K562 (cell line): Measurements from ENCODE around the gene MYL12B. TPM values are rescaled to one million over a fixed set of nuclear protein-coding genes. Genes with fewer than 3 reads are reported as not detected.

Experiments used
- CHD1 ChIP-seq: fragments of 200-600 bp; sonication (generic); IDR thresholded peaks from one replicate; pipeline ENCODE4 v1.6.1; 2012; ENCODE audit warnings: mild to moderate bottlenecking, moderate library complexity, low read length, inconsistent platforms
- HDAC1 ChIP-seq, 2 experiments: fragments of 450-650 bp; IDR thresholded peaks; 2 replicates each; pipeline ENCODE4 v1.6.1; 2016 to 2017; ENCODE audit warnings: inconsistent platforms in 1 of 2, mild to moderate bottlenecking in 1 of 2, moderate library complexity in 1 of 2
- KAT2B ChIP-seq: IDR thresholded peaks from one replicate; pipeline ENCODE4 v1.6.1; 2012; ENCODE audit warnings: low read depth, mild to moderate bottlenecking, control low read depth, inconsistent platforms, low read length, moderate library complexity
- MEF2A ChIP-seq: IDR thresholded peaks from 2 replicates; pipeline ENCODE4 v1.6.1; 2011; ENCODE audit warnings: low read depth, mild to moderate bottlenecking, low read length, moderate library complexity; ENCODE audit not compliant: control insufficient read depth
- MTA2 ChIP-seq: fragments of 450-650 bp; IDR thresholded peaks from 2 replicates; pipeline ENCODE4 v1.6.1; 2016; ENCODE audit warnings: low read depth
- NR2C2 ChIP-seq, 2 experiments: fragments of 200-800 bp in 1 of 2; sonication (Bioruptor generic) in 1 of 2; sonication (generic) in 1 of 2; formaldehyde crosslinking in 1 of 2; IDR thresholded peaks; 2 replicates each; pipeline versions ENCODE4 v1.6.1 to v1.8.0; 2016 to 2022; ENCODE audit warnings: mild to moderate bottlenecking in 1 of 2, missing compliant biosample characterization in 1 of 2, missing genetic modification characterization in 1 of 2, missing genetic modification reagents in 1 of 2
- POLR2G ChIP-seq: fragments of 200-400 bp; formaldehyde crosslinking; IDR thresholded peaks from 2 replicates; pipeline ENCODE4 v1.6.1; 2017; ENCODE audit warnings: low read depth, mild to moderate bottlenecking, antibody characterized with exemption, low read length, moderate library complexity
- PRPF4 ChIP-seq: fragments of 200-400 bp; formaldehyde crosslinking; IDR thresholded peaks from one replicate; pipeline ENCODE4 v1.6.1; 2017; ENCODE audit warnings: low read length, low read depth, mild to moderate bottlenecking; ENCODE audit not compliant: insufficient read depth, poor library complexity, severe bottlenecking
- RBM22 ChIP-seq: fragments of 200-400 bp; formaldehyde crosslinking; IDR thresholded peaks from 2 replicates; pipeline ENCODE4 v1.6.1; 2018; ENCODE audit warnings: low read length, low read depth; ENCODE audit not compliant: poor library complexity, severe bottlenecking
- TAL1 ChIP-seq: fragments of 450-650 bp; IDR thresholded peaks from 2 replicates; pipeline ENCODE4 v1.6.1; 2016; ENCODE audit warnings: mild to moderate bottlenecking
- YBX1 ChIP-seq: fragments of 450-650 bp; IDR thresholded peaks from 2 replicates; pipeline ENCODE4 v1.7.1; 2016; ENCODE audit warnings: mild to moderate bottlenecking
- ZBTB49 ChIP-seq: sonication (generic); formaldehyde crosslinking; IDR thresholded peaks from 2 replicates; pipeline ENCODE4 v1.8.0; 2022; ENCODE audit warnings: missing genetic modification reagents, mild to moderate bottlenecking, borderline replicate concordance
- ZNF561 ChIP-seq: fragments of 450-650 bp; formaldehyde crosslinking; conservative IDR thresholded peaks from 2 replicates; pipeline ENCODE4 v1.4.0; 2020; ENCODE audit warnings: mild to moderate bottlenecking, moderate library complexity
- polyA plus RNA-seq, 8 experiments: library from polyadenylated mRNA; depleted of rRNA in 4 of 8; stranded (reverse) in 5 of 8; unstranded in 3 of 8; fragments of >200 nt; fragmentation: Nextera tagmentation in 2 of 8; fragmentation: Illumina TruSeq in 1 of 8; extraction: Ambion mirVana in 2 of 8; extraction: Trizol in 1 of 8; gene quantifications; 2 replicates each; pipeline versions ENCODE4 v1.2.1 to v1.2.3, GENCODE V29; 2011 to 2014; ENCODE audit warnings: inconsistent platforms in 1 of 8, missing spikeins in 1 of 8
- total RNA-seq, 7 experiments: library from RNA; depleted of rRNA in 6 of 7; stranded (reverse); fragments of >200 nt in 6 of 7; fragmentation: Illumina TruSeq in 2 of 7; extraction: Trizol in 2 of 7; gene quantifications; 2 replicates each; pipeline versions ENCODE4 v1.2.1 to v1.2.3, GENCODE V29; 2011 to 2021; ENCODE audit warnings: low replicate concordance in 1 of 7
- TF ChIP-seq, protein P1 (sequence below), 2 experiments: fragments of 450-650 bp; IDR thresholded peaks; 2 replicates each; pipeline ENCODE4 v1.6.1; 2016
- TF ChIP-seq, protein P2 (sequence below): fragments of 250-450 bp; sonication (Bioruptor Pico); IDR thresholded peaks from 2 replicates; pipeline ENCODE4 v1.4.0; 2020; ENCODE audit warnings: mild to moderate bottlenecking, moderate library complexity
- TF ChIP-seq, protein P3 (sequence below): sonication (generic); formaldehyde crosslinking; IDR thresholded peaks from 2 replicates; pipeline ENCODE4 v1.8.0; 2023; ENCODE audit warnings: mild to moderate bottlenecking, missing genetic modification reagents

Gene MYL12B
- total and polyA plus RNA-seq, 9 of the 15 experiments (the other 6 are each of a cell fraction or from before 2014, with no cell fraction given), result 220 to 995 (median 463) TPM

- peak; percentile 22 for TF ChIP-seq PRPF4
- TF ChIP-seq, protein P1, sequence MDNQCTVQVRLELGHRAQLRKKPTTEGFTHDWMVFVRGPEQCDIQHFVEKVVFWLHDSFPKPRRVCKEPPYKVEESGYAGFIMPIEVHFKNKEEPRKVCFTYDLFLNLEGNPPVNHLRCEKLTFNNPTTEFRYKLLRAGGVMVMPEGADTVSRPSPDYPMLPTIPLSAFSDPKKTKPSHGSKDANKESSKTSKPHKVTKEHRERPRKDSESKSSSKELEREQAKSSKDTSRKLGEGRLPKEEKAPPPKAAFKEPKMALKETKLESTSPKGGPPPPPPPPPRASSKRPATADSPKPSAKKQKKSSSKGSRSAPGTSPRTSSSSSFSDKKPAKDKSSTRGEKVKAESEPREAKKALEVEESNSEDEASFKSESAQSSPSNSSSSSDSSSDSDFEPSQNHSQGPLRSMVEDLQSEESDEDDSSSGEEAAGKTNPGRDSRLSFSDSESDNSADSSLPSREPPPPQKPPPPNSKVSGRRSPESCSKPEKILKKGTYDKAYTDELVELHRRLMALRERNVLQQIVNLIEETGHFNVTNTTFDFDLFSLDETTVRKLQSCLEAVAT (IDR thresholded peaks at IDR 0.05), result 0 out of 4 replicates have a peak, but pooled peaks of 1 of the 2 experiments have one; percentile 6
- TF ChIP-seq MTA2, result 0 out of 2 replicates have a peak, but pooled peaks have one; percentile 9
- no peak for TF ChIP-seq YBX1
- peak; percentile 4 for TF ChIP-seq RBM22
- peak; percentile 78; the same call in 1 of the 2 replicates for TF ChIP-seq ZBTB49 (CRISPR knock-in tag)
- 0 out of 4 replicates have a peak, but pooled peaks of 1 of the 2 experiments have one; percentile 5 for TF ChIP-seq HDAC1 (IDR thresholded peaks at IDR 0.05)
- 0 out of 2 replicates have a peak, but pooled peaks have one; percentile 25 for TF ChIP-seq NR2C2 (CRISPR knock-in tag; IDR thresholded peaks at IDR 0.05)
- TF ChIP-seq NR2C2 (tag; IDR thresholded peaks at IDR 0.05), result no peak
- 0 out of 2 replicates have a peak, but pooled peaks have one; percentile 15 for TF ChIP-seq ZNF561 (CRISPR knock-in tag)
- peak; percentile 100 for TF ChIP-seq CHD1
- TF ChIP-seq TAL1, result peak; percentile 8; the same call in 1 of the 2 replicates
- TF ChIP-seq POLR2G, result peak; percentile 79
- TF ChIP-seq, protein P2, sequence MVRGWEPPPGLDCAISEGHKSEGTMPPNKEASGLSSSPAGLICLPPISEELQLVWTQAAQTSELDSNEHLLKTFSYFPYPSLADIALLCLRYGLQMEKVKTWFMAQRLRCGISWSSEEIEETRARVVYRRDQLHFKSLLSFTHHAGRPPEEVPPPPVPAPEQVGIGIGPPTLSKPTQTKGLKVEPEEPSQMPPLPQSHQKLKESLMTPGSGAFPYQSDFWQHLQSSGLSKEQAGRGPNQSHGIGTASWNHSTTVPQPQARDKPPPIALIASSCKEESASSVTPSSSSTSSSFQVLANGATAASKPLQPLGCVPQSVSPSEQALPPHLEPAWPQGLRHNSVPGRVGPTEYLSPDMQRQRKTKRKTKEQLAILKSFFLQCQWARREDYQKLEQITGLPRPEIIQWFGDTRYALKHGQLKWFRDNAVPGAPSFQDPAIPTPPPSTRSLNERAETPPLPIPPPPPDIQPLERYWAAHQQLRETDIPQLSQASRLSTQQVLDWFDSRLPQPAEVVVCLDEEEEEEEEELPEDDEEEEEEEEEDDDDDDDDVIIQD (CRISPR knock-in tag), result no peak
- TF ChIP-seq KAT2B, result no peak
- 0 out of 2 replicates have a peak, but pooled peaks have one; percentile 27 for TF ChIP-seq MEF2A
- TF ChIP-seq, protein P3, sequence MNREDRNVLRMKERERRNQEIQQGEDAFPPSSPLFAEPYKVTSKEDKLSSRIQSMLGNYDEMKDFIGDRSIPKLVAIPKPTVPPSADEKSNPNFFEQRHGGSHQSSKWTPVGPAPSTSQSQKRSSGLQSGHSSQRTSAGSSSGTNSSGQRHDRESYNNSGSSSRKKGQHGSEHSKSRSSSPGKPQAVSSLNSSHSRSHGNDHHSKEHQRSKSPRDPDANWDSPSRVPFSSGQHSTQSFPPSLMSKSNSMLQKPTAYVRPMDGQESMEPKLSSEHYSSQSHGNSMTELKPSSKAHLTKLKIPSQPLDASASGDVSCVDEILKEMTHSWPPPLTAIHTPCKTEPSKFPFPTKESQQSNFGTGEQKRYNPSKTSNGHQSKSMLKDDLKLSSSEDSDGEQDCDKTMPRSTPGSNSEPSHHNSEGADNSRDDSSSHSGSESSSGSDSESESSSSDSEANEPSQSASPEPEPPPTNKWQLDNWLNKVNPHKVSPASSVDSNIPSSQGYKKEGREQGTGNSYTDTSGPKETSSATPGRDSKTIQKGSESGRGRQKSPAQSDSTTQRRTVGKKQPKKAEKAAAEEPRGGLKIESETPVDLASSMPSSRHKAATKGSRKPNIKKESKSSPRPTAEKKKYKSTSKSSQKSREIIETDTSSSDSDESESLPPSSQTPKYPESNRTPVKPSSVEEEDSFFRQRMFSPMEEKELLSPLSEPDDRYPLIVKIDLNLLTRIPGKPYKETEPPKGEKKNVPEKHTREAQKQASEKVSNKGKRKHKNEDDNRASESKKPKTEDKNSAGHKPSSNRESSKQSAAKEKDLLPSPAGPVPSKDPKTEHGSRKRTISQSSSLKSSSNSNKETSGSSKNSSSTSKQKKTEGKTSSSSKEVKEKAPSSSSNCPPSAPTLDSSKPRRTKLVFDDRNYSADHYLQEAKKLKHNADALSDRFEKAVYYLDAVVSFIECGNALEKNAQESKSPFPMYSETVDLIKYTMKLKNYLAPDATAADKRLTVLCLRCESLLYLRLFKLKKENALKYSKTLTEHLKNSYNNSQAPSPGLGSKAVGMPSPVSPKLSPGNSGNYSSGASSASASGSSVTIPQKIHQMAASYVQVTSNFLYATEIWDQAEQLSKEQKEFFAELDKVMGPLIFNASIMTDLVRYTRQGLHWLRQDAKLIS (CRISPR knock-in tag), result peak; percentile 20; the same call in 1 of the 2 replicates
Measured at GRCh38 chr18:3248062-3248657, 13.8 kb upstream of the MYL12B start (continued).
